NCI-H526 treated with DMSO at 0.1 percent for 48 hours (cell line): ENCODE data around the gene CHL1.
A peak's percentile ranks its signal among the peaks of the same experiment; 100 is the strongest.

Source experiments
- DNase-seq: peaks from one replicate; lab custom pipeline; 2025; lab: John Stamatoyannopoulos, UW

The CHL1 gene

GRCh38 chr3:217099-217813, 20.7 kb downstream of the CHL1 start:
- DNase-seq = no peak

- DNase-seq = no peak
Observed at GRCh38 chr3:217948-218347, 21.4 kb downstream of the CHL1 start.

- DNase-seq = no peak
Observed at GRCh38 chr3:228442-229182, 32.0 kb downstream of the CHL1 start.

GRCh38 chr3:229183-229661, 32.7 kb downstream of the CHL1 start:
- no peak for DNase-seq

GRCh38 chr3:236881-237280, 40.3 kb downstream of the CHL1 start:
- no peak for DNase-seq

DNA sequence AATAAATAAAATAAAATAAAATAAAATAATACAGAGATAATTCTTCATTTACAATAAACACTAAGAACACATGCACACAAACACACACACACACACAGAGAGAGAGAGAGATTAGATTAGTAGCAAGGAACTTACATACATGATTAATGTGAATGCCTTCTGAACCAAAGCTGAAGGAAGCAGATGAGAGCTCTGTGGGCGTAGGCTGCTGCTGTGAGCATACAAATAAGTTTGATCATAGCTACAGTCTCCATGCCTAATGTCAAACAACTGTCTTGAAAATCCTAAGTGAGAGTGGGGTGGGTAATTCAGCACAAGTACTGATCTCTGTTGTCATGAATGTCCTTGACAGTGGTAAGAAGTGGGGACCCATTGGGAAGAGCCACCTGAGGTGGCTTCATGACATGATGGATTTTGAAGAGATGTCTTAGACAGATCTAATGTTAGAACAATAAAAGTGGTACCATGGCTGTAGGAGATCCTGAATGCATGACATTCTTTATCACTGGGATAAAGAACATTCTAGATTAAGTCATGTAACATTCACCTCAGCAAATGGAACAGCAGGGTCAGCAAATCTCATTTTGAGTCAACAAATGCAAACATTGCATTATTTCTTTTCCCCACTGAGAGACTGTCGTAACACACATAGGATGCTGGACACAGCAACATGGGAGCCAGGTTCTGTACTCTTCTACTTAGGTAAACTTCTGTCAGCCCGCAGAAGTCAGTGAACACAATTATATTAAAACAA, 46.2 kb downstream of the CHL1 start:
- no peak for DNase-seq

DNA sequence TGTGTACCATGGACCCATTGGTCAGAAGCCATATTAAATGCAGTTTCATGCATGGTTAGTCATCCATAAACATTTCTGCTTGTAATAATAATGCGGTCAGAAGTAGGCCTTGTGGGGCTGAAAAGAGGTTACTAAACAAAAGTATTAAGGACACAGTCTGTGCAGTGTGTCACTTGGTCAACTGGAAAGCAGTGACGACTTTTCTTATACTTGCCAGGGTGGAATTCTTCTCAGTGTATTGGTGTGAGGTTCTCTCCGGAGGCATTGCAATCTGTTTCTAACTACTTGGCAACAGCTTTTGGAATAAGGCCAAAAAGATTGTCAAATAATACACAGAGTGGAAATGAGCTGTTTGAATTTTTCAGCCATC, 46.8 kb downstream of the CHL1 start:
- DNase-seq = peak; percentile 52

DNA sequence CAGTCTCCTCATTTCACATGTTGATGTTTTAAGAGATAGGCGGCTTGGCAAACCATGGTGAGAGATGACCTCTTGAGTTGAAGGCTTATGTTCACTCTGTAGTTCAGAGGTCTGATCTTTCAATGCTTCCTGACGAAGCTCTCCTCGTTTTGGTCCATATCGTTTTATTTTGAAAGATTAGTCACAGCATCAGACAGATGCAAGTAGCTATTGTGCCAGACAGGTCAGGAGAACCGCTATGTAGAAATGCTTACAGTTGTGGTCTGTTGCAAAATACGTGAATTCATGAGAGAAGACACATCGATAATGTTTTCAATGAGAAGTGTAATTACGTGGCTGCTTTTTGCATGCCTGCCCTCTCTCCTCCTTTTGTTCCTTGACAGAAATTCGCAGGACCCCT, 47.5 kb downstream of the CHL1 start:
- DNase-seq = no peak

- no peak for DNase-seq
Observed at GRCh38 chr3:247916-248315, 51.4 kb downstream of the CHL1 start.

DNA sequence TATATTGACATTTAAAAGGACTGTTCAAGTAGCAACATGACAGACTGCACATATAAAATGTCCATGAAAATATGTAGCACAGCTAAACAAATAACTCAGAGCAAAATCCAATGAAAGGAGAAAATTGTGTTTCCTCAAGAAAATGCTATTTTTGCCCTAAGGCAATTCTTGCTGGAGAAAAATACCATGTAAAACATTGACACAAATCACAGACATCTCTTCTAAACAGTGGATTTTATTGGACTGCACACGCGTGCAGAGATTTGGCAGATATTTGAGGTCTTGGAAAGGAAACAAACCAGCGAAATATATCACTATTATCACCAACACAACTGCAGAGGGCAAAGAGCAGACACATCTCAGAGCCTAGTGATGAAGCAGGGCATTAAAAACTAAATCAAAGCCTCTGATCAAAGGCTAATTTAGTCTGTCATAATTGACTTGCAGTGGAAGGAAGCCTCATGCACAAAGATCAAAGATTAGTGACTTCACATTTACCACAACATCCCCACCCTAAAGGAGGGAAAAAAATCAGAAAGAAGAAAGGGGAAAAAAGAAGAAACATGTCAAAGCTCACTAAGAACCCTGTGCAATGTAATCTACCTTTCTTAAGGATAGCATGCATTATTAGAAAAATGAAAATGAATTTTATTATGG, 52.4 kb downstream of the CHL1 start:
- no peak for DNase-seq

DNA sequence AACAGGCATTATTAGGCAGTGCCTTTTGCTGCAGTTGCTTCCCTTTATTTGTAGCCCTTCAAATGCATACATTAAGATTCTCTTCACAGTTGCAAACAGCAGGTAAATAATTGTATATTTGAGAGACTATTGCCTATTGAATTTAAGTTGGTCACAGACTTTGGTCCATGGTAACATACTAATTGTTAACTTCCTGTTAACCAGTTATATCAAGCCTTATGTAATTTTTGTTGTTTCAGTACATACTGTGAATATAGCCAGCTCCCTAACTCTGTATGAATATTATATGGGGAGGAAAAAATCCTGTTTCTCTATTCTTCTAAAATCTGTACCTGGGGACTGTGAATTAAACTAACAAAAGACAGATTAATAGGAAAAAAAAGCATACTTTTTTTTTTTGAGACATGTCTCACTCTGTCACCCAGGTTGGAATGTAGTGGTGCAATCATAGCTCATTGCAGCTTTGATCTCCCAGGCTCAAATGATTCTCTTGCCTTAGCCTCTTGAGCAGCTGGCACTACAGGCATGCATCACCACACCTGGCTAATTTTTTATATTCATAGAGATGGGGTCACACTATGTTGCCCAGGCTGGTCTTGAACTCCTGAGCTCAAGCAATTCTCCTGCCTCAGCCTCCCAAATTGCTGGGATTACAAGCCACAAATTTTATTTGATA, 53.2 kb downstream of the CHL1 start:
- DNase-seq = no peak

- DNase-seq = no peak
Observed at GRCh38 chr3:256501-256900, 59.9 kb downstream of the CHL1 start.

GRCh38 chr3:257826-258225, 61.3 kb downstream of the CHL1 start:
- DNase-seq = no peak

- DNase-seq = no peak
Observed at GRCh38 chr3:260898-261297, 64.3 kb downstream of the CHL1 start.

GRCh38 chr3:263393-263792, 66.8 kb downstream of the CHL1 start:
- no peak for DNase-seq

DNA sequence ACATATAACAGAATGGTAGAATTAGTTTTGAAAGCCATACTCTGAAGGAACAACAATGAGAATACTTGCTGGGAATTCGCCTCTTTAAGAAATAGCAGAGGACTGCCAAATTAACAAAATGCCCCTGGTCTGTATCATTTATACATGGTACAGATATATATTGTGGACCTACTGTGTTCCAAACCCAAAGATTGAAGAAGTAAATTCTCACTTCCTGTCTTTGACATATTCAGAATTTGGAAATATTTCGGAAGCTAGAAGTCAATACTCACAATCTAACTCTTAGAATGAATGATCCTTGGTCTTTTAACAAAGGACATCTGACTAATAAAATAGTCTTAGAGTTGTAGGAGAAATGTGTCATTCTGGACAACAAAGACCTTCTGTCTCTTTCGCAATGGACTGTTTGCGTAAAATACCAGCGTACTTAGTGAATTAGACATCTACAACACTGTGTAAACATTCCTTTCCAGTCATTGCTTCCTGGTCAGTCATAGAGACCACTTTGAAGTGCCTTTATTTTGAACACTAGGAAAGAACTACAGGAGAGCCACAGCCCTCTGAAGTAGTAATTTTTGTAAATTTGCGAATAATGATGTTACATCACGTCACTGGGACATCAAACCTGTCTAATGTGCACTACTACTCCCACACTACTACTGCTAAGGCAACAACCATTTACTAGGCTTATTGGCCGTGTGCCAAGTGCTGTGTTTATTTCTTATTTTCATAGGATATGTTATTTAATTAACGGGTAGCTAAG, 68.0 kb downstream of the CHL1 start:
- DNase-seq = no peak

GRCh38 chr3:267101-267500, 70.5 kb downstream of the CHL1 start:
- no peak for DNase-seq

DNA sequence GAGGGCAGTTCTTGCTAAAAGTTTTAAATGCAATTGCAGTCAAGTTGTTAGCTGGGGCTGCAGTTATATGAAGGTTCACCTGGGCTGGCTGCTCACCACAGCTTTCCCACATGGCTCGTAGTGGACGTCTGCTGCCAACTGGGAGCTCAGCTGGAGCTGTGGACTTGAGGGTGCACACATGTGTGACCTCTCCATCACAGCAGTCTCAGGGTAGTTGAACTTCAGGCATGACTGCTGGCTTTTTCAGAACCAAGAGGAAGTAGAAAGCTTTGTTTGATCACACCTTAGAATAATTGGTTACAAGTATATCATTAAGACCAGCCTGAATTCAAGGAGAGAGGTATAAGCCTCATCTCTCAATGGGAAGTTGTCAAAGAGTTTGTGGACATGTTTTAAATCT, 74.1 kb downstream of the CHL1 start:
- no peak for DNase-seq

GRCh38 chr3:274927-275326, 78.4 kb downstream of the CHL1 start:
- DNase-seq = no peak

- DNase-seq = no peak
Observed at GRCh38 chr3:277873-278272, 81.3 kb downstream of the CHL1 start.
